ENCODE results near the gene FAM107B.

FAM107B gene

DNA sequence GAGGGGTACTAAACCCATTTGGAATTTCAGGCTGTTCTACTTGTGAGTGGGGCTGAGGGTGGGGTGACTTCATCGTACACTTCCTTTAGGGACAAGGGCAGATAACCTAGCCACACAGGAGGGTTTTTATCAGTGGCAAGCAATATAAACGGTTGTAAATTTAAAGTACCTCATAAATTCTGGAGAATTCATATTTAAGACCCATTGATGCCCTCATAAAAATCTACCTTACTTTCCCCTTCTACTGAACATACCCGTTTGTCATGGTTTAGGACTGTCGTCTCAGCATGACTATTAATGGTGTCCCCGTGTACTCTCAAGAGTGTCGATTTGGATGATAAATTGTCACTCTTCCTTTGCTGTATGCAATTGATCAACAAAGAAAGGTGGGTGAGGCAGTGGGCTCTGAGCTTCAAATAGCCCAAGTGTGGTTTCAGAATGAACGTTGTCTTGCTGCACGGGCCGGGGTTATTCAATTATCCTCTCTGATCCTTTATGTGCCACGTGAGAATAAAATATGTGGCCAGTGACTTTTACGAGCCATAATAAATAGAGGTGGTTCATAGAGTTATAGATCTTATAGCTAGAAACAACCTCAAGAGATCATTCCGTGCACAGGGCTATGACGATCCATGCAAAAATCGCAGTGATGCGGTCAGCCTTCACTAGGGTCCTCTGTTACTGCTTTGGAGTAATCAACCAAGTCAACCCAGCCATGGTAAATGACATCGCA lies 82.2 kb downstream of the FAM107B start (continued):
- TF ChIP-seq, protein P1, sequence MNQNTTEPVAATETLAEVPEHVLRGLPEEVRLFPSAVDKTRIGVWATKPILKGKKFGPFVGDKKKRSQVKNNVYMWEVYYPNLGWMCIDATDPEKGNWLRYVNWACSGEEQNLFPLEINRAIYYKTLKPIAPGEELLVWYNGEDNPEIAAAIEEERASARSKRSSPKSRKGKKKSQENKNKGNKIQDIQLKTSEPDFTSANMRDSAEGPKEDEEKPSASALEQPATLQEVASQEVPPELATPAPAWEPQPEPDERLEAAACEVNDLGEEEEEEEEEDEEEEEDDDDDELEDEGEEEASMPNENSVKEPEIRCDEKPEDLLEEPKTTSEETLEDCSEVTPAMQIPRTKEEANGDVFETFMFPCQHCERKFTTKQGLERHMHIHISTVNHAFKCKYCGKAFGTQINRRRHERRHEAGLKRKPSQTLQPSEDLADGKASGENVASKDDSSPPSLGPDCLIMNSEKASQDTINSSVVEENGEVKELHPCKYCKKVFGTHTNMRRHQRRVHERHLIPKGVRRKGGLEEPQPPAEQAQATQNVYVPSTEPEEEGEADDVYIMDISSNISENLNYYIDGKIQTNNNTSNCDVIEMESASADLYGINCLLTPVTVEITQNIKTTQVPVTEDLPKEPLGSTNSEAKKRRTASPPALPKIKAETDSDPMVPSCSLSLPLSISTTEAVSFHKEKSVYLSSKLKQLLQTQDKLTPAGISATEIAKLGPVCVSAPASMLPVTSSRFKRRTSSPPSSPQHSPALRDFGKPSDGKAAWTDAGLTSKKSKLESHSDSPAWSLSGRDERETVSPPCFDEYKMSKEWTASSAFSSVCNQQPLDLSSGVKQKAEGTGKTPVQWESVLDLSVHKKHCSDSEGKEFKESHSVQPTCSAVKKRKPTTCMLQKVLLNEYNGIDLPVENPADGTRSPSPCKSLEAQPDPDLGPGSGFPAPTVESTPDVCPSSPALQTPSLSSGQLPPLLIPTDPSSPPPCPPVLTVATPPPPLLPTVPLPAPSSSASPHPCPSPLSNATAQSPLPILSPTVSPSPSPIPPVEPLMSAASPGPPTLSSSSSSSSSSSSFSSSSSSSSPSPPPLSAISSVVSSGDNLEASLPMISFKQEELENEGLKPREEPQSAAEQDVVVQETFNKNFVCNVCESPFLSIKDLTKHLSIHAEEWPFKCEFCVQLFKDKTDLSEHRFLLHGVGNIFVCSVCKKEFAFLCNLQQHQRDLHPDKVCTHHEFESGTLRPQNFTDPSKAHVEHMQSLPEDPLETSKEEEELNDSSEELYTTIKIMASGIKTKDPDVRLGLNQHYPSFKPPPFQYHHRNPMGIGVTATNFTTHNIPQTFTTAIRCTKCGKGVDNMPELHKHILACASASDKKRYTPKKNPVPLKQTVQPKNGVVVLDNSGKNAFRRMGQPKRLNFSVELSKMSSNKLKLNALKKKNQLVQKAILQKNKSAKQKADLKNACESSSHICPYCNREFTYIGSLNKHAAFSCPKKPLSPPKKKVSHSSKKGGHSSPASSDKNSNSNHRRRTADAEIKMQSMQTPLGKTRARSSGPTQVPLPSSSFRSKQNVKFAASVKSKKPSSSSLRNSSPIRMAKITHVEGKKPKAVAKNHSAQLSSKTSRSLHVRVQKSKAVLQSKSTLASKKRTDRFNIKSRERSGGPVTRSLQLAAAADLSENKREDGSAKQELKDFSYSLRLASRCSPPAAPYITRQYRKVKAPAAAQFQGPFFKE (tag by site-specific recombination; IDR thresholded peaks at IDR 0.05; ENCODE audit: borderline replicate concordance) = no peak
- TF ChIP-seq ZFP37 (tag by site-specific recombination; IDR thresholded peaks at IDR 0.05) = 0 out of 2 replicates have a peak, but pooled peaks have one; percentile 36
- TF ChIP-seq OSR2 (tag by site-specific recombination; IDR thresholded peaks at IDR 0.05) = peak; percentile 93
- TF ChIP-seq, protein P2, sequence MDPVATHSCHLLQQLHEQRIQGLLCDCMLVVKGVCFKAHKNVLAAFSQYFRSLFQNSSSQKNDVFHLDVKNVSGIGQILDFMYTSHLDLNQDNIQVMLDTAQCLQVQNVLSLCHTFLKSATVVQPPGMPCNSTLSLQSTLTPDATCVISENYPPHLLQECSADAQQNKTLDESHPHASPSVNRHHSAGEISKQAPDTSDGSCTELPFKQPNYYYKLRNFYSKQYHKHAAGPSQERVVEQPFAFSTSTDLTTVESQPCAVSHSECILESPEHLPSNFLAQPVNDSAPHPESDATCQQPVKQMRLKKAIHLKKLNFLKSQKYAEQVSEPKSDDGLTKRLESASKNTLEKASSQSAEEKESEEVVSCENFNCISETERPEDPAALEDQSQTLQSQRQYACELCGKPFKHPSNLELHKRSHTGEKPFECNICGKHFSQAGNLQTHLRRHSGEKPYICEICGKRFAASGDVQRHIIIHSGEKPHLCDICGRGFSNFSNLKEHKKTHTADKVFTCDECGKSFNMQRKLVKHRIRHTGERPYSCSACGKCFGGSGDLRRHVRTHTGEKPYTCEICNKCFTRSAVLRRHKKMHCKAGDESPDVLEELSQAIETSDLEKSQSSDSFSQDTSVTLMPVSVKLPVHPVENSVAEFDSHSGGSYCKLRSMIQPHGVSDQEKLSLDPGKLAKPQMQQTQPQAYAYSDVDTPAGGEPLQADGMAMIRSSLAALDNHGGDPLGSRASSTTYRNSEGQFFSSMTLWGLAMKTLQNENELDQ (tag by site-specific recombination; IDR thresholded peaks at IDR 0.05; ENCODE audit: low read depth) = peak; percentile 52; the same call in 1 of the 2 replicates
- TF ChIP-seq ZNF394 (tag by site-specific recombination; IDR thresholded peaks at IDR 0.05; ENCODE audit: borderline replicate concordance) = no peak
- TF ChIP-seq, protein P3, sequence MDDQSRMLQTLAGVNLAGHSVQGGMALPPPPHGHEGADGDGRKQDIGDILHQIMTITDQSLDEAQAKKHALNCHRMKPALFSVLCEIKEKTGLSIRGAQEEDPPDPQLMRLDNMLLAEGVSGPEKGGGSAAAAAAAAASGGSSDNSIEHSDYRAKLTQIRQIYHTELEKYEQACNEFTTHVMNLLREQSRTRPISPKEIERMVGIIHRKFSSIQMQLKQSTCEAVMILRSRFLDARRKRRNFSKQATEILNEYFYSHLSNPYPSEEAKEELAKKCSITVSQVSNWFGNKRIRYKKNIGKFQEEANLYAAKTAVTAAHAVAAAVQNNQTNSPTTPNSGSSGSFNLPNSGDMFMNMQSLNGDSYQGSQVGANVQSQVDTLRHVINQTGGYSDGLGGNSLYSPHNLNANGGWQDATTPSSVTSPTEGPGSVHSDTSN (CRISPR knock-in tag; IDR thresholded peaks at IDR 0.05) = no peak
- TF ChIP-seq YY1 (tag by site-specific recombination; IDR thresholded peaks at IDR 0.05) = no peak
- 0 out of 2 replicates have a peak, but pooled peaks have one; percentile 13 for TF ChIP-seq ZNF558 (tag by site-specific recombination; IDR thresholded peaks at IDR 0.05)
- peak; percentile 89 for TF ChIP-seq ZNF341 (tag by site-specific recombination; IDR thresholded peaks at IDR 0.05; ENCODE audit: low read depth)
- TF ChIP-seq ZNF610 (tag by site-specific recombination; IDR thresholded peaks at IDR 0.05; ENCODE audit: borderline replicate concordance) = peak; percentile 74
- TF ChIP-seq ZNF121 (tag by site-specific recombination; IDR thresholded peaks at IDR 0.05) = peak; percentile 99
- TF ChIP-seq GLIS1 (tag by site-specific recombination; IDR thresholded peaks at IDR 0.05) = peak; percentile 77
- TF ChIP-seq, protein P4, sequence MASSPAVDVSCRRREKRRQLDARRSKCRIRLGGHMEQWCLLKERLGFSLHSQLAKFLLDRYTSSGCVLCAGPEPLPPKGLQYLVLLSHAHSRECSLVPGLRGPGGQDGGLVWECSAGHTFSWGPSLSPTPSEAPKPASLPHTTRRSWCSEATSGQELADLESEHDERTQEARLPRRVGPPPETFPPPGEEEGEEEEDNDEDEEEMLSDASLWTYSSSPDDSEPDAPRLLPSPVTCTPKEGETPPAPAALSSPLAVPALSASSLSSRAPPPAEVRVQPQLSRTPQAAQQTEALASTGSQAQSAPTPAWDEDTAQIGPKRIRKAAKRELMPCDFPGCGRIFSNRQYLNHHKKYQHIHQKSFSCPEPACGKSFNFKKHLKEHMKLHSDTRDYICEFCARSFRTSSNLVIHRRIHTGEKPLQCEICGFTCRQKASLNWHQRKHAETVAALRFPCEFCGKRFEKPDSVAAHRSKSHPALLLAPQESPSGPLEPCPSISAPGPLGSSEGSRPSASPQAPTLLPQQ (tag by site-specific recombination; IDR thresholded peaks at IDR 0.05) = peak; percentile 19; the same call in 1 of the 2 replicates
- TF ChIP-seq, protein P5, sequence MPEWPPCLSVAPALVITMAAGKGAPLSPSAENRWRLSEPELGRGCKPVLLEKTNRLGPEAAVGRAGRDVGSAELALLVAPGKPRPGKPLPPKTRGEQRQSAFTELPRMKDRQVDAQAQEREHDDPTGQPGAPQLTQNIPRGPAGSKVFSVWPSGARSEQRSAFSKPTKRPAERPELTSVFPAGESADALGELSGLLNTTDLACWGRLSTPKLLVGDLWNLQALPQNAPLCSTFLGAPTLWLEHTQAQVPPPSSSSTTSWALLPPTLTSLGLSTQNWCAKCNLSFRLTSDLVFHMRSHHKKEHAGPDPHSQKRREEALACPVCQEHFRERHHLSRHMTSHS (tag by site-specific recombination; IDR thresholded peaks at IDR 0.05) = 0 out of 2 replicates have a peak, but pooled peaks have one; percentile 43
- TF ChIP-seq, protein P6, sequence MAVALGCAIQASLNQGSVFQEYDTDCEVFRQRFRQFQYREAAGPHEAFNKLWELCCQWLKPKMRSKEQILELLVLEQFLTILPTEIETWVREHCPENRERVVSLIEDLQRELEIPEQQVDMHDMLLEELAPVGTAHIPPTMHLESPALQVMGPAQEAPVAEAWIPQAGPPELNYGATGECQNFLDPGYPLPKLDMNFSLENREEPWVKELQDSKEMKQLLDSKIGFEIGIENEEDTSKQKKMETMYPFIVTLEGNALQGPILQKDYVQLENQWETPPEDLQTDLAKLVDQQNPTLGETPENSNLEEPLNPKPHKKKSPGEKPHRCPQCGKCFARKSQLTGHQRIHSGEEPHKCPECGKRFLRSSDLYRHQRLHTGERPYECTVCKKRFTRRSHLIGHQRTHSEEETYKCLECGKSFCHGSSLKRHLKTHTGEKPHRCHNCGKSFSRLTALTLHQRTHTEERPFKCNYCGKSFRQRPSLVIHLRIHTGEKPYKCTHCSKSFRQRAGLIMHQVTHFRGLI (tag by site-specific recombination; IDR thresholded peaks at IDR 0.05) = 0 out of 2 replicates have a peak, but pooled peaks have one; percentile 29
- 0 out of 2 replicates have a peak, but pooled peaks have one; percentile 21 for TF ChIP-seq KLF10 (tag by site-specific recombination; IDR thresholded peaks at IDR 0.05)
- TF ChIP-seq, protein P7, sequence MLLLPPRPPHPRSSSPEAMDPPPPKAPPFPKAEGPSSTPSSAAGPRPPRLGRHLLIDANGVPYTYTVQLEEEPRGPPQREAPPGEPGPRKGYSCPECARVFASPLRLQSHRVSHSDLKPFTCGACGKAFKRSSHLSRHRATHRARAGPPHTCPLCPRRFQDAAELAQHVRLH (tag by site-specific recombination; IDR thresholded peaks at IDR 0.05) = peak; percentile 96
- TF ChIP-seq, protein P8, sequence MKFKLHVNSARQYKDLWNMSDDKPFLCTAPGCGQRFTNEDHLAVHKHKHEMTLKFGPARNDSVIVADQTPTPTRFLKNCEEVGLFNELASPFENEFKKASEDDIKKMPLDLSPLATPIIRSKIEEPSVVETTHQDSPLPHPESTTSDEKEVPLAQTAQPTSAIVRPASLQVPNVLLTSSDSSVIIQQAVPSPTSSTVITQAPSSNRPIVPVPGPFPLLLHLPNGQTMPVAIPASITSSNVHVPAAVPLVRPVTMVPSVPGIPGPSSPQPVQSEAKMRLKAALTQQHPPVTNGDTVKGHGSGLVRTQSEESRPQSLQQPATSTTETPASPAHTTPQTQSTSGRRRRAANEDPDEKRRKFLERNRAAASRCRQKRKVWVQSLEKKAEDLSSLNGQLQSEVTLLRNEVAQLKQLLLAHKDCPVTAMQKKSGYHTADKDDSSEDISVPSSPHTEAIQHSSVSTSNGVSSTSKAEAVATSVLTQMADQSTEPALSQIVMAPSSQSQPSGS (tag by site-specific recombination; IDR thresholded peaks at IDR 0.05; ENCODE audit: low read depth) = peak; percentile 83
- no peak for TF ChIP-seq ZSCAN16 (tag by site-specific recombination; IDR thresholded peaks at IDR 0.05)
- peak; percentile 52 for TF ChIP-seq KLF16 (tag by site-specific recombination; IDR thresholded peaks at IDR 0.05)

Data from HEK293 (cell line).